ENCODE measurements around the gene RHOBTB1.

DNA sequence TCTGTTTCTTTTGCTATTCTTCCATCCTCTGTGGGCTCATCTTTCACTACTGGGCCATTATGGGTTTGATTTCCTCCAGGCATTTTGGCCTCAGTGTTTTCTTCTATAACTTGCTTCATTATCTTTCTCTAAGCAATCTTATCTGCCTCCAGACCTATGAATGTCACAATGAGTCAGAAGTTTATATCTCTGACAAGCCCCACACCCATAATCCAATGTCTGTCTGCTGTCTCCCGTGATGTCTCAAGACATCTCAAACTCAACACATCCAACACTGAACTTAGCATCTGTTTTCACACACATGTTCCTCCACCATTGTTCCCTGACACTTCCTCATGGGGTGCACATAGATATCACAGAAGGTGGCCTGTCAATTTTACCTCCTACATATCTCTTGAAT, 46.7 kb upstream of the RHOBTB1 start:
- TF ChIP-seq RBAK (tag by site-specific recombination; IDR thresholded peaks at IDR 0.05) (no peak), ZNF654 (tag by site-specific recombination; IDR thresholded peaks at IDR 0.05; ENCODE audit: low read depth) (no peak), ZFP41 (tag by site-specific recombination; IDR thresholded peaks at IDR 0.05; ENCODE audit: borderline replicate concordance) (no peak), ZNF157 (tag by site-specific recombination; IDR thresholded peaks at IDR 0.05) (no peak), ZNF10 (tag by site-specific recombination; IDR thresholded peaks at IDR 0.05) (no peak), ZBTB49 (tag by site-specific recombination; IDR thresholded peaks at IDR 0.05; ENCODE audit: low read depth) (no peak), REST (tag by site-specific recombination; IDR thresholded peaks at IDR 0.05) (no peak), ZNF777 (tag by site-specific recombination; IDR thresholded peaks at IDR 0.05; ENCODE audit: borderline replicate concordance) (no peak)
- TF ChIP-seq, protein P1, sequence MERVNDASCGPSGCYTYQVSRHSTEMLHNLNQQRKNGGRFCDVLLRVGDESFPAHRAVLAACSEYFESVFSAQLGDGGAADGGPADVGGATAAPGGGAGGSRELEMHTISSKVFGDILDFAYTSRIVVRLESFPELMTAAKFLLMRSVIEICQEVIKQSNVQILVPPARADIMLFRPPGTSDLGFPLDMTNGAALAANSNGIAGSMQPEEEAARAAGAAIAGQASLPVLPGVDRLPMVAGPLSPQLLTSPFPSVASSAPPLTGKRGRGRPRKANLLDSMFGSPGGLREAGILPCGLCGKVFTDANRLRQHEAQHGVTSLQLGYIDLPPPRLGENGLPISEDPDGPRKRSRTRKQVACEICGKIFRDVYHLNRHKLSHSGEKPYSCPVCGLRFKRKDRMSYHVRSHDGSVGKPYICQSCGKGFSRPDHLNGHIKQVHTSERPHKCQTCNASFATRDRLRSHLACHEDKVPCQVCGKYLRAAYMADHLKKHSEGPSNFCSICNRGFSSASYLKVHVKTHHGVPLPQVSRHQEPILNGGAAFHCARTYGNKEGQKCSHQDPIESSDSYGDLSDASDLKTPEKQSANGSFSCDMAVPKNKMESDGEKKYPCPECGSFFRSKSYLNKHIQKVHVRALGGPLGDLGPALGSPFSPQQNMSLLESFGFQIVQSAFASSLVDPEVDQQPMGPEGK (tag by site-specific recombination; IDR thresholded peaks at IDR 0.05): no peak

Measured in HEK293 (cell line).